HepG2 (cell line): ENCODE measurements around the gene EEPD1. TPM values are rescaled to one million over a fixed set of nuclear protein-coding genes. Genes with fewer than 3 reads are reported as not detected.

Experiments used
- ADNP ChIP-seq: sonication (generic); formaldehyde crosslinking; IDR thresholded peaks from 2 replicates; pipeline ENCODE4 v1.4.0; 2020; ENCODE audit warnings: missing genetic modification reagents
- ARHGAP35 ChIP-seq: sonication (generic); formaldehyde crosslinking; IDR thresholded peaks from 2 replicates; pipeline ENCODE4 v1.9.0; 2022; ENCODE audit warnings: mild to moderate bottlenecking, inconsistent platforms, moderate library complexity, missing genetic modification reagents, borderline replicate concordance
- CBX5 ChIP-seq: sonication (generic); formaldehyde crosslinking; IDR thresholded peaks from 2 replicates; pipeline ENCODE4 v1.4.0; 2020; ENCODE audit warnings: missing genetic modification reagents, borderline replicate concordance
- DDIT3 ChIP-seq: sonication (generic); formaldehyde crosslinking; IDR thresholded peaks from 2 replicates; pipeline ENCODE4 v1.4.0; 2020; ENCODE audit warnings: mild to moderate bottlenecking, missing genetic modification reagents
- DNMT3B ChIP-seq: conservative IDR thresholded peaks from 2 replicates; pipeline ENCODE4 v1.6.1; 2016; ENCODE audit warnings: missing biosample characterization, control low read depth
- ETS1 ChIP-seq: sonication (generic); formaldehyde crosslinking; IDR thresholded peaks from 2 replicates; pipeline ENCODE4 v1.4.0; 2020; ENCODE audit warnings: missing genetic modification reagents
- NCOA1 ChIP-seq: sonication (generic); formaldehyde crosslinking; IDR thresholded peaks from 2 replicates; pipeline ENCODE4 v1.9.0; 2021; ENCODE audit warnings: missing genetic modification reagents
- NFYB ChIP-seq: sonication (generic); formaldehyde crosslinking; IDR thresholded peaks from 2 replicates; pipeline ENCODE4 v1.4.0; 2020; ENCODE audit warnings: missing genetic modification reagents
- PHF5A ChIP-seq: IDR thresholded peaks from one replicate; pipeline ENCODE4 v1.6.1; 2018; ENCODE audit warnings: low read depth, missing genetic modification reagents; ENCODE audit not compliant: unreplicated experiment
- REL ChIP-seq: sonication (generic); formaldehyde crosslinking; conservative IDR thresholded peaks from 2 replicates; pipeline ENCODE4 v1.8.0; 2022; ENCODE audit warnings: mild to moderate bottlenecking, missing genetic modification reagents, moderate library complexity
- SOX6 ChIP-seq, 2 experiments: fragments of 450-650 bp in 1 of 2; sonication (generic) in 1 of 2; formaldehyde crosslinking in 1 of 2; IDR thresholded peaks; 2 replicates each; pipeline versions ENCODE4 v1.4.0 to v1.6.1; 2017 to 2020; ENCODE audit warnings: antibody characterized with exemption in 1 of 2, mild to moderate bottlenecking in 1 of 2, missing genetic modification reagents in 1 of 2
- TAF1 ChIP-seq: sonication (generic); formaldehyde crosslinking; IDR thresholded peaks from 2 replicates; pipeline ENCODE4 v1.4.0; 2020; ENCODE audit warnings: missing genetic modification reagents
- THAP11 ChIP-seq: IDR thresholded peaks from 2 replicates; pipeline ENCODE4 v1.6.1; 2016; ENCODE audit warnings: missing biosample characterization, missing genetic modification reagents
- TOPORS ChIP-seq: sonication (generic); formaldehyde crosslinking; IDR thresholded peaks from 2 replicates; pipeline ENCODE4 v1.8.0; 2023; ENCODE audit warnings: mild to moderate bottlenecking, missing genetic modification reagents
- ZKSCAN5 ChIP-seq: sonication (generic); formaldehyde crosslinking; IDR thresholded peaks from 2 replicates; pipeline ENCODE4 v1.5.1; 2020; ENCODE audit warnings: mild to moderate bottlenecking, missing genetic modification reagents
- ZMAT5 ChIP-seq: sonication (generic); formaldehyde crosslinking; IDR thresholded peaks from 2 replicates; pipeline ENCODE4 v1.5.0; 2020; ENCODE audit warnings: mild to moderate bottlenecking, low read depth, missing genetic modification reagents, borderline replicate concordance
- ZNF337 ChIP-seq: sonication (generic); formaldehyde crosslinking; IDR thresholded peaks from 2 replicates; pipeline ENCODE4 v1.5.1; 2020; ENCODE audit warnings: missing genetic modification reagents, low read depth, mild to moderate bottlenecking, borderline replicate concordance
- ZNF609 ChIP-seq: sonication (generic); formaldehyde crosslinking; IDR thresholded peaks from 2 replicates; pipeline ENCODE4 v1.4.0; 2020; ENCODE audit warnings: mild to moderate bottlenecking, missing genetic modification reagents, borderline replicate concordance
- ZNF672 ChIP-seq: sonication (generic); formaldehyde crosslinking; IDR thresholded peaks from 2 replicates; pipeline ENCODE4 v1.8.1; 2022; ENCODE audit warnings: missing genetic modification reagents
- ZNF782 ChIP-seq: sonication (generic); formaldehyde crosslinking; IDR thresholded peaks from 2 replicates; pipeline ENCODE4 v1.4.0; 2020; ENCODE audit warnings: missing genetic modification reagents, mild to moderate bottlenecking, borderline replicate concordance
- polyA plus RNA-seq, 8 experiments: library from polyadenylated mRNA; depleted of rRNA in 3 of 8; stranded (reverse) in 7 of 8; unstranded in 1 of 8; fragments of >200 nt; fragmentation: Illumina TruSeq in 4 of 8; extraction: Trizol in 4 of 8; gene quantifications; 2 replicates each; pipeline versions ENCODE4 v1.2.1 to v1.2.3, GENCODE V29; 2011 to 2016; ENCODE audit warnings: low read depth in 4 of 8, missing spikeins in 1 of 8, mixed read lengths in 1 of 8; ENCODE audit not compliant: insufficient read depth in 1 of 8
- total RNA-seq, 5 experiments: library from RNA; depleted of rRNA; stranded (reverse); fragments of >200 nt; fragmentation: Illumina TruSeq; extraction: Trizol; gene quantifications; 2 replicates each; pipeline ENCODE4 v1.2.3, GENCODE V29; 2016; ENCODE audit warnings: low read depth in 1 of 5
- TF ChIP-seq, protein P1 (sequence below): sonication (generic); formaldehyde crosslinking; IDR thresholded peaks from 2 replicates; pipeline ENCODE4 v1.9.0; 2022; ENCODE audit warnings: low read depth, missing genetic modification reagents

EEPD1 gene
- total and polyA plus RNA-seq, 2 of the 13 experiments (the other 11 are each of a cell fraction or from before 2014, with no cell fraction given): 10.1 to 16.4 TPM

DNA sequence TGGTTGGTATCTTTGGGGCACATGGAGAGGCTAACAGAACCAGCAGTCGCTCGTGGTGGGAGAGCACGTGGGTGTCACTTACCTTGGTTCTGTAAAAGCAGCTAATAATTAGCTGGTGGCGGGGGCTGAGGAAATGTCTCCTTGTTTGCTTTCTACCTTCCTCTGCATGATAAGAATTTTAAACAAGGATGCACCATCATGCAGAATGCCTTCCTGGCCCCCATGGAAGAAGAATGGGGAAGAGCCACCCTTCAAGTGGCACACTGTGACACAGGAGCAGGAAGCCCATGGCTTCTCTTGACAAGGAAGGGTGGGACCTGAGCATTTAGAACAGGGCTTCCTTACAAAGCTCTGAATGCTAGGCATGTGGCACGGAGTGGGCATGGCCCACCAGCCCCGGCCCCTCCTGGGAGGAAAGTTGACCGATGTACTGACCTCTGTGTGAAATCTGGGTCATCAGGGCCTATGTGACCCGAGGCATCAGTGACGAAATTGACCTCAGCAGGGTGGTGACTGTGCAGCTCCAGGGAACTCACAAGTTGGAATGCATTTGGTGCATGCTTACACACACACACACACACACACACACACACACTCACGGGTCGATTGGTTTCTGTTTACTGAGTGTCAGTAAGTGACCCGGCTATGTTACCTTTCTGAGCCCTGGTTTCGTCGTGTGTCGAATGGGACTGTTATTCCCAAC lies 119.7 kb downstream of the EEPD1 start (continued):
- TF ChIP-seq SOX6 (IDR thresholded peaks at IDR 0.05) (no peak), SOX6 (CRISPR knock-in tag; IDR thresholded peaks at IDR 0.05) (peak; percentile 95), DDIT3 (CRISPR knock-in tag) (no peak), DNMT3B (CRISPR knock-in tag) (no peak), ZNF782 (CRISPR knock-in tag) (no peak), ZNF672 (CRISPR knock-in tag) (no peak), REL (CRISPR knock-in tag) (no peak), ADNP (CRISPR knock-in tag) (no peak), ZNF609 (CRISPR knock-in tag) (peak; percentile 81), ZMAT5 (CRISPR knock-in tag) (no peak), ETS1 (CRISPR knock-in tag) (no peak), ARHGAP35 (CRISPR knock-in tag) (no peak), THAP11 (CRISPR knock-in tag) (0 out of 2 replicates have a peak, but pooled peaks have one; percentile 32), TAF1 (CRISPR knock-in tag) (no peak), PHF5A (no peak), CBX5 (CRISPR knock-in tag) (peak; percentile 27; the same call in 1 of the 2 replicates), TOPORS (CRISPR knock-in tag) (no peak), ZKSCAN5 (no peak), ZNF337 (0 out of 2 replicates have a peak, but pooled peaks have one; percentile 47), NFYB (CRISPR knock-in tag) (no peak), NCOA1 (CRISPR knock-in tag) (peak; percentile 65; the same call in 1 of the 2 replicates)
- TF ChIP-seq, protein P1, sequence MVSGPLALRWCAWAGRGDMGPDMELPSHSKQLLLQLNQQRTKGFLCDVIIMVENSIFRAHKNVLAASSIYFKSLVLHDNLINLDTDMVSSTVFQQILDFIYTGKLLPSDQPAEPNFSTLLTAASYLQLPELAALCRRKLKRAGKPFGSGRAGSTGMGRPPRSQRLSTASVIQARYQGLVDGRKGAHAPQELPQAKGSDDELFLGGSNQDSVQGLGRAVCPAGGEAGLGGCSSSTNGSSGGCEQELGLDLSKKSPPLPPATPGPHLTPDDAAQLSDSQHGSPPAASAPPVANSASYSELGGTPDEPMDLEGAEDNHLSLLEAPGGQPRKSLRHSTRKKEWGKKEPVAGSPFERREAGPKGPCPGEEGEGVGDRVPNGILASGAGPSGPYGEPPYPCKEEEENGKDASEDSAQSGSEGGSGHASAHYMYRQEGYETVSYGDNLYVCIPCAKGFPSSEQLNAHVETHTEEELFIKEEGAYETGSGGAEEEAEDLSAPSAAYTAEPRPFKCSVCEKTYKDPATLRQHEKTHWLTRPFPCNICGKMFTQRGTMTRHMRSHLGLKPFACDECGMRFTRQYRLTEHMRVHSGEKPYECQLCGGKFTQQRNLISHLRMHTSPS (CRISPR knock-in tag): 0 out of 2 replicates have a peak, but pooled peaks have one; percentile 42
